ENCODE data around the gene RNASEH2B.

RNASEH2B gene

GRCh38 chr13:51000061-51000460 lies 90.5 kb downstream of the RNASEH2B start:
- no peak for DNase-seq

GRCh38 chr13:51000571-51001260 lies 91.1 kb downstream of the RNASEH2B start:
- peak; percentile 68 for DNase-seq

- DNase-seq = no peak
These were observed 91.7 kb downstream of the RNASEH2B start for GRCh38 chr13:51001335-51001734.

GRCh38 chr13:51002736-51003135 lies 93.1 kb downstream of the RNASEH2B start:
- DNase-seq = no peak

GRCh38 chr13:51003642-51004041 lies 94.1 kb downstream of the RNASEH2B start:
- DNase-seq = no peak

- no peak for DNase-seq
These were observed 94.7 kb downstream of the RNASEH2B start for GRCh38 chr13:51004111-51004865.

- DNase-seq = no peak
These were observed 95.4 kb downstream of the RNASEH2B start for GRCh38 chr13:51004918-51005460.

GRCh38 chr13:51005566-51005965 lies 96.0 kb downstream of the RNASEH2B start:
- no peak for DNase-seq
